HepG2 (cell line): ENCODE results near the gene PDCD2L. TPM values are rescaled to one million over a fixed set of nuclear protein-coding genes. Genes with fewer than 3 reads are reported as not detected.

Experiments
- CEBPG ChIP-seq: IDR thresholded peaks from 2 replicates; pipeline ENCODE4 v1.6.1; 2016
- PAF1 ChIP-seq: IDR thresholded peaks from 2 replicates; pipeline ENCODE4 v1.6.1; 2016; ENCODE audit warnings: missing genetic modification reagents, missing compliant biosample characterization
- RBFOX2 ChIP-seq: fragments of 200-400 bp; formaldehyde crosslinking; IDR thresholded peaks from 2 replicates; pipeline ENCODE4 v1.6.1; 2017; ENCODE audit warnings: low read depth, mild to moderate bottlenecking, low read length
- THRA ChIP-seq: sonication (generic); formaldehyde crosslinking; IDR thresholded peaks from 2 replicates; pipeline ENCODE4 v1.4.0; 2020; ENCODE audit warnings: missing genetic modification reagents, borderline replicate concordance
- ZBED4 ChIP-seq: sonication (generic); formaldehyde crosslinking; IDR thresholded peaks from 2 replicates; pipeline ENCODE4 v1.4.0; 2020; ENCODE audit warnings: missing genetic modification reagents, borderline replicate concordance
- ZBTB46 ChIP-seq: sonication (generic); formaldehyde crosslinking; IDR thresholded peaks from 2 replicates; pipeline ENCODE4 v1.4.0; 2020; ENCODE audit warnings: mild to moderate bottlenecking, missing genetic modification reagents, borderline replicate concordance
- ZHX2 ChIP-seq, 2 experiments: sonication (generic) in 1 of 2; formaldehyde crosslinking in 1 of 2; IDR thresholded peaks; 2 replicates each; pipeline versions ENCODE4 v1.6.1 to v1.9.0; 2014 to 2022; ENCODE audit warnings: antibody characterized with exemption in 1 of 2, borderline replicate concordance in 1 of 2, inconsistent platforms in 1 of 2, low read depth in 1 of 2, missing genetic modification reagents in 1 of 2
- ZNF446 ChIP-seq: sonication (generic); formaldehyde crosslinking; IDR thresholded peaks from 2 replicates; pipeline ENCODE4 v1.5.0; 2020; ENCODE audit warnings: mild to moderate bottlenecking, missing genetic modification reagents
- ZNF563 ChIP-seq: sonication (generic); formaldehyde crosslinking; IDR thresholded peaks from 2 replicates; pipeline ENCODE4 v1.8.0; 2022; ENCODE audit warnings: mild to moderate bottlenecking, moderate library complexity, missing genetic modification reagents
- ZNF746 ChIP-seq: sonication (generic); formaldehyde crosslinking; IDR thresholded peaks from 2 replicates; pipeline ENCODE4 v1.8.0; 2022; ENCODE audit warnings: mild to moderate bottlenecking, missing genetic modification reagents
- ZNF784 ChIP-seq: sonication (generic); formaldehyde crosslinking; IDR thresholded peaks from 2 replicates; pipeline ENCODE4 v1.5.1; 2020; ENCODE audit warnings: missing genetic modification reagents, mild to moderate bottlenecking, borderline replicate concordance
- ZSCAN29 ChIP-seq: sonication (generic); formaldehyde crosslinking; conservative IDR thresholded peaks from 2 replicates; pipeline ENCODE4 v1.4.0; 2020; ENCODE audit warnings: mild to moderate bottlenecking, missing genetic modification reagents
- polyA plus RNA-seq, 8 experiments: library from polyadenylated mRNA; depleted of rRNA in 3 of 8; stranded (reverse) in 7 of 8; unstranded in 1 of 8; fragments of >200 nt; fragmentation: Illumina TruSeq in 4 of 8; extraction: Trizol in 4 of 8; gene quantifications; 2 replicates each; pipeline versions ENCODE4 v1.2.1 to v1.2.3, GENCODE V29; 2011 to 2016; ENCODE audit warnings: low read depth in 4 of 8, missing spikeins in 1 of 8, mixed read lengths in 1 of 8; ENCODE audit not compliant: insufficient read depth in 1 of 8
- total RNA-seq, 5 experiments: library from RNA; depleted of rRNA; stranded (reverse); fragments of >200 nt; fragmentation: Illumina TruSeq; extraction: Trizol; gene quantifications; 2 replicates each; pipeline ENCODE4 v1.2.3, GENCODE V29; 2016; ENCODE audit warnings: low read depth in 1 of 5

Gene PDCD2L
- total and polyA plus RNA-seq, 2 of the 13 experiments (the other 11 are each of a cell fraction or from before 2014, with no cell fraction given) = 29.3 to 35.2 TPM

- TF ChIP-seq ZNF446 (CRISPR knock-in tag) (no peak; the same call in 1 of the 2 replicates), ZNF563 (CRISPR knock-in tag) (peak; percentile 60; the same call in 1 of the 2 replicates), ZNF784 (CRISPR knock-in tag) (no peak), ZHX2 (IDR thresholded peaks at IDR 0.05; ENCODE audit: low read depth) (peak; percentile 82; the same call in 1 of the 2 replicates), ZHX2 (CRISPR knock-in tag; IDR thresholded peaks at IDR 0.05; ENCODE audit: borderline replicate concordance) (no peak), RBFOX2 (peak; percentile 87), ZSCAN29 (CRISPR knock-in tag) (0 out of 2 replicates have a peak, but pooled peaks have one; percentile 22), ZBED4 (CRISPR knock-in tag) (peak; percentile 56; the same call in 1 of the 2 replicates), CEBPG (CRISPR knock-in tag) (peak; percentile 85), THRA (CRISPR knock-in tag) (peak; percentile 19; the same call in 1 of the 2 replicates), PAF1 (CRISPR knock-in tag) (no peak), ZNF746 (peak; percentile 63; the same call in 1 of the 2 replicates), ZBTB46 (no peak)
Observed at GRCh38 chr19:34359140-34359953, 44.9 kb upstream of the PDCD2L start (continued).
